ENCODE data around the gene SPIRE2. TPM values are rescaled to one million over a fixed set of nuclear protein-coding genes. Genes with fewer than 3 reads are reported as not detected.

Gene SPIRE2
- total RNA-seq, 8 experiments from 2014 or later: 3.7 to 21.5 (median 14.0) TPM

- ATAC-seq (replicated peaks in 6 of 8): no peak
- in situ Hi-C loops (cut with MboI; ENCODE audit: low pct_unique_long_range_greater_than_20kb in 2 of 9, low sequenced_read_pairs in 9 of 9, unreplicated experiment in 9 of 9): no loop called here
- Histone ChIP-seq H3K27ac (no peak overlapping the region), H3K4me3 (no peak overlapping the region), H3K4me1 (replicated peaks in 1 of 2) (no peaks in the 10 kb centered on the region)
- WGBS, 10 experiments: 59 to 100% (median 100%) methylated on average over 1 to 4 of the region's 11 CpGs; no CpG with 5 or more reads in 3 of the 10 experiments
Measured at GRCh38 chr16:89848974-89849373, 20.7 kb downstream of the SPIRE2 start.

GRCh38 chr16:89853306-89853993 lies 25.2 kb downstream of the SPIRE2 start:
- no peak overlapping the region for H3K4me3 ChIP-seq
- in situ Hi-C loops (cut with MboI; ENCODE audit: low pct_unique_long_range_greater_than_20kb in 2 of 9, low sequenced_read_pairs in 9 of 9, unreplicated experiment in 9 of 9): no loop called here
- no peaks in the 10 kb centered on the region for H3K4me1 ChIP-seq (replicated peaks in 1 of 2)
- H3K27ac ChIP-seq: no peak overlapping the region
- WGBS, 10 experiments: 70 to 100% (median 95%) methylated on average over 1 to 6 of the region's 21 CpGs; no CpG with 5 or more reads in 4 of the 10 experiments
- no peak for ATAC-seq (replicated peaks in 6 of 8)

GRCh38 chr16:89855301-89855945 lies 27.1 kb downstream of the SPIRE2 start:
- ATAC-seq (replicated peaks in 6 of 8): peak in 3 of 8 experiments; percentile 16 to 20 (median 17)
- in situ Hi-C loops (cut with MboI; ENCODE audit: low pct_unique_long_range_greater_than_20kb in 2 of 9, low sequenced_read_pairs in 9 of 9, unreplicated experiment in 9 of 9): no loop called here
- no peak overlapping the region for H3K4me3 ChIP-seq
- no peaks in the 10 kb centered on the region for H3K4me1 ChIP-seq (replicated peaks in 1 of 2)
- WGBS, 10 experiments: 83 to 90% (median 83%) methylated on average over 2 of the region's 26 CpGs; no CpG with 5 or more reads in 7 of the 10 experiments
- H3K27ac ChIP-seq: no peak overlapping the region

- 90 to 100% (median 100%) methylated on average over 2 to 6 of the region's 22 CpGs; no CpG with 5 or more reads in 7 of the 10 experiments for WGBS, 10 experiments
- ATAC-seq (replicated peaks in 6 of 8): no peak
- H3K27ac ChIP-seq: no peak overlapping the region
- no peak overlapping the region for H3K4me3 ChIP-seq
- in situ Hi-C loops (cut with MboI; ENCODE audit: low pct_unique_long_range_greater_than_20kb in 2 of 9, low sequenced_read_pairs in 9 of 9, unreplicated experiment in 9 of 9): no loop called here
- no peaks in the 10 kb centered on the region for H3K4me1 ChIP-seq (replicated peaks in 1 of 2)
Measured at GRCh38 chr16:89855986-89856385, 27.7 kb downstream of the SPIRE2 start.

GRCh38 chr16:89858973-89859614 lies 30.8 kb downstream of the SPIRE2 start:
- Histone ChIP-seq H3K27ac (no peak overlapping the region), H3K4me3 (no peak overlapping the region), H3K4me1 (replicated peaks in 1 of 2) (peaks cover 0 to under 1% of the 10 kb centered on the region in 2 donors)
- in situ Hi-C loops (cut with MboI; ENCODE audit: low pct_unique_long_range_greater_than_20kb in 2 of 9, low sequenced_read_pairs in 9 of 9, unreplicated experiment in 9 of 9): no loop called here
- no peak for ATAC-seq (replicated peaks in 6 of 8)
- WGBS, 10 experiments: 53 to 80% (median 80%) methylated on average over 2 to 5 of the region's 25 CpGs; no CpG with 5 or more reads in 7 of the 10 experiments

- no peak overlapping the region for H3K27ac ChIP-seq
- H3K4me1 ChIP-seq (replicated peaks in 1 of 2): peaks cover 0 to 6% of the 10 kb centered on the region in 2 donors
- in situ Hi-C loops (cut with MboI; ENCODE audit: low pct_unique_long_range_greater_than_20kb in 2 of 9, low sequenced_read_pairs in 9 of 9, unreplicated experiment in 9 of 9): loop anchor here in 1 of 9 experiments (10.0 kb wide), 1 partner anchor 105 kb away; no protein-coding TSS in a partner anchor
- no peak for ATAC-seq (replicated peaks in 6 of 8)
- 40 to 88% (median 82%) methylated on average over 1 to 7 of the region's 16 CpGs; no CpG with 5 or more reads in 6 of the 10 experiments for WGBS, 10 experiments
- H3K4me3 ChIP-seq: no peak overlapping the region
Measured at GRCh38 chr16:89859615-89860007, 31.3 kb downstream of the SPIRE2 start.

- 0 to 73% (median 30%) methylated on average over 1 to 4 of the region's 28 CpGs; no CpG with 5 or more reads in 5 of the 10 experiments for WGBS, 10 experiments
- H3K4me1 ChIP-seq (replicated peaks in 1 of 2): peaks cover 0 to 6% of the 10 kb centered on the region in 2 donors
- no peak overlapping the region for H3K4me3 ChIP-seq
- in situ Hi-C loops (cut with MboI; ENCODE audit: low pct_unique_long_range_greater_than_20kb in 2 of 9, low sequenced_read_pairs in 9 of 9, unreplicated experiment in 9 of 9): loop anchor here in 1 of 9 experiments (10.0 kb wide), 1 partner anchor 106 kb away; no protein-coding TSS in a partner anchor
- ATAC-seq (replicated peaks in 6 of 8): peak; percentile 38 to 73 (median 68)
- H3K27ac ChIP-seq: no peak overlapping the region
Measured at GRCh38 chr16:89860747-89861304, 32.6 kb downstream of the SPIRE2 start.

GRCh38 chr16:89861648-89862047 lies 33.4 kb downstream of the SPIRE2 start:
- WGBS, 10 experiments: 60 to 100% (median 95%) methylated on average over 1 to 6 of the region's 12 CpGs; no CpG with 5 or more reads in 5 of the 10 experiments
- Histone ChIP-seq H3K4me3 (no peak overlapping the region), H3K27ac (no peak overlapping the region), H3K4me1 (replicated peaks in 1 of 2) (peaks cover 0 to 6% of the 10 kb centered on the region in 2 donors)
- in situ Hi-C loops (cut with MboI; ENCODE audit: low pct_unique_long_range_greater_than_20kb in 2 of 9, low sequenced_read_pairs in 9 of 9, unreplicated experiment in 9 of 9): loop anchor here in 1 of 9 experiments (10.0 kb wide), 1 partner anchor 107 kb away; no protein-coding TSS in a partner anchor
- ATAC-seq (replicated peaks in 6 of 8): no peak

GRCh38 chr16:89862732-89863131 lies 34.5 kb downstream of the SPIRE2 start:
- WGBS, 10 experiments: 94 to 100% (median 99%) methylated on average over 1 to 6 of the region's 6 CpGs; no CpG with 5 or more reads in 4 of the 10 experiments
- in situ Hi-C loops (cut with MboI; ENCODE audit: low pct_unique_long_range_greater_than_20kb in 2 of 9, low sequenced_read_pairs in 9 of 9, unreplicated experiment in 9 of 9): loop anchor here in 1 of 9 experiments (10.0 kb wide), 1 partner anchor 108 kb away; no protein-coding TSS in a partner anchor
- ATAC-seq (replicated peaks in 6 of 8): no peak
- H3K27ac ChIP-seq: no peak overlapping the region
- H3K4me3 ChIP-seq: no peak overlapping the region
- H3K4me1 ChIP-seq (replicated peaks in 1 of 2): peaks cover 0 to 6% of the 10 kb centered on the region in 2 donors

GRCh38 chr16:89863741-89864526 lies 35.7 kb downstream of the SPIRE2 start:
- peak in 7 of 8 experiments; percentile 5 to 85 (median 11) for ATAC-seq (replicated peaks in 6 of 8)
- H3K4me1 ChIP-seq (replicated peaks in 1 of 2): peaks cover 0 to 6% of the 10 kb centered on the region in 2 donors
- H3K27ac ChIP-seq: no peak overlapping the region
- H3K4me3 ChIP-seq: no peak overlapping the region
- 10 to 78% (median 69%) methylated on average over 3 to 10 of the region's 21 CpGs; no CpG with 5 or more reads in 1 of the 10 experiments for WGBS, 10 experiments
- in situ Hi-C loops (cut with MboI; ENCODE audit: low pct_unique_long_range_greater_than_20kb in 2 of 9, low sequenced_read_pairs in 9 of 9, unreplicated experiment in 9 of 9): loop anchor here in 1 of 9 experiments (10.0 kb wide), 1 partner anchor 109 kb away; no protein-coding TSS in a partner anchor

- Histone ChIP-seq H3K4me3 (no peak overlapping the region), H3K27ac (no peak overlapping the region), H3K4me1 (replicated peaks in 1 of 2) (peaks cover 0 to 6% of the 10 kb centered on the region in 2 donors)
- 17 to 83% (median 67%) methylated on average over 1 to 5 of the region's 5 CpGs; no CpG with 5 or more reads in 1 of the 10 experiments for WGBS, 10 experiments
- in situ Hi-C loops (cut with MboI; ENCODE audit: low pct_unique_long_range_greater_than_20kb in 2 of 9, low sequenced_read_pairs in 9 of 9, unreplicated experiment in 9 of 9): loop anchor here in 1 of 9 experiments (10.0 kb wide), 1 partner anchor 110 kb away; no protein-coding TSS in a partner anchor
- peak in 6 of 8 experiments; percentile 16 to 57 (median 38) for ATAC-seq (replicated peaks in 6 of 8)
Measured at GRCh38 chr16:89864527-89864820, 36.2 kb downstream of the SPIRE2 start.

GRCh38 chr16:89867918-89868317 lies 39.6 kb downstream of the SPIRE2 start:
- peaks cover 5 to 11% of the 10 kb centered on the region in 2 donors for H3K4me1 ChIP-seq (replicated peaks in 1 of 2)
- ATAC-seq (replicated peaks in 6 of 8): no peak
- in situ Hi-C loops (cut with MboI; ENCODE audit: low pct_unique_long_range_greater_than_20kb in 2 of 9, low sequenced_read_pairs in 9 of 9, unreplicated experiment in 9 of 9): loop anchor here in 1 of 9 experiments (10.0 kb wide), 1 partner anchor 113 kb away; no protein-coding TSS in a partner anchor
- no peak overlapping the region for H3K4me3 ChIP-seq
- no peak overlapping the region for H3K27ac ChIP-seq
- 94 to 100% (median 98%) methylated on average over 2 to 4 of the region's 5 CpGs; no CpG with 5 or more reads in 6 of the 10 experiments for WGBS, 10 experiments
